ENCODE measurements around the gene SRGAP1. TPM values are rescaled to one million over a fixed set of nuclear protein-coding genes. Genes with fewer than 3 reads are reported as not detected.
A peak's percentile ranks its signal among the peaks of the same experiment; 100 is the strongest.

SRGAP1 gene
- total and polyA plus RNA-seq, 2 experiments from 2014 or later, result 13.0 to 29.4 TPM

DNA sequence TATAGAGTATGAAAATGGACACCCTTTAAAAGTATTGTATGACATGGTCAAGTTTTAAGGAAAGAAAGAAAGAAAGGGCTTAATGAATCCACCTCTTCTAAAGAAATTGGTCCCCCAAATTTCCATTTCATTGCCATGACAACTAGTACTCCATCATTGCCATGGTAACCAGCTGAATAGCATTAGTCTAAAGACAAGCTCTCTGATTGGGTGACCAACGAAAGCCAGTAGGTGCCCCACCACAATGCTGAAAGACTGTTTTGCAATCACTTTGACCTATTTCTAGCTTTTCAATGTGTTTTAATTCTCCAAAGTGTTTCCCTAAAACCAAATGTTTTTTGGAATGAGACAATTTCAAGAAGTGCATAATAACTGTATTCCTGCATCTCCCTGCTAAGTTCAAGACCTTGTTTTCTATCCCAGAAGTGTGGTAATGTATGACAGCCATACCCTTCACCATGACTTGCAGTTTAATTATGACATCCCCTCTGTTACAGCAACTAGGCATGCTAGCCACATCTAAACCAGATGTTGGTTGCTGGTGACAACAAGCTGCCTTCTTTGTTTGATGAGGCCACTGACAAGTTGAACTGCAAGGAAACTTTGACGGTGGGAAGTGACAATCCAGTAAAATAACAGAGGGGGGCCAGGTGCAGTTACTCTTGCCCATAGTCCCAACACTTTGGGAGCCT lies 330.9 kb downstream of the SRGAP1 start:
- Histone ChIP-seq H3K9me3 (ENCODE audit: low read depth) (no peaks in the 10 kb centered on the region), H3K4me1 (ENCODE audit: insufficient read depth) (peaks cover 65% of the 10 kb centered on the region), H2AFZ (no peak overlapping the region), H3K4me3 (no peak overlapping the region), H3F3A (ENCODE audit: insufficient read depth) (peaks cover 55% of the 10 kb centered on the region), H3K27me3 (replicated peaks; ENCODE audit: insufficient read depth) (no peaks in the 10 kb centered on the region), H3K36me3 (ENCODE audit: low read depth) (no peaks in the 10 kb centered on the region), H3K27ac (peak overlapping the region; percentile 55), H4K20me1 (ENCODE audit: insufficient read depth) (no peaks in the 10 kb centered on the region), H3K79me2 (ENCODE audit: insufficient read depth) (no peaks in the 10 kb centered on the region), H3K9me2 (ENCODE audit: insufficient read depth) (no peaks in the 10 kb centered on the region), H3K4me2 (ENCODE audit: unreplicated experiment) (no peak overlapping the region), H3K9ac (peak overlapping the region; percentile 2; the same call in 1 of the 2 replicates)
- TF ChIP-seq EZH2phosphoT487 (IDR thresholded peaks at IDR 0.05; ENCODE audit: insufficient read depth, low read depth), result no peak
- peak; percentile 77 for DNase-seq
- in situ Hi-C loops (cut with MboI), result no loop called here
- WGBS, 2 experiments (ENCODE audit: low coverage in 1 of 2, low lambda C conversion rate in 2 of 2, missing lambda C conversion rate in 2 of 2), result 12 to 19% methylated on average over 2 of the region's 2 CpGs

DNA sequence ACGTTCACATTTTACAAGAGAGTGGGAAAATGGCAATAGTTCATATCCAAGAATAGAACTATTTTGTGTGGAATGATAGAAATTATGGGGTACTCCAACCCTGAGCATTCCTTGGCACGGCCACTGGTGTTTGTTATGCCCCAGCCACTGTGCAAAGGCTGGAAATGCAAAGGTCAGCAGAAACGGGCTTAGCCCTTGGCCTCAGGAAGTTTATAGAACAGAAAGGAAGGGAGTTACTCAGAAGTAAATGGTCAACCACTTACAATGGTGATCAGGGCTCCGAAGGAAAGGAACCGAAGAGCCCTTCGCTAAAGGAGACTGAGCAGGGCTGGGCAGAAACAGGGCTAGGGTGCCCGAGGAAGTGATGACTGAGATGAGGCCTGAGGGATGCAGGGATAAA lies 332.5 kb downstream of the SRGAP1 start:
- Histone ChIP-seq H3K79me2 (ENCODE audit: insufficient read depth) (no peaks in the 10 kb centered on the region), H3K9me2 (ENCODE audit: insufficient read depth) (no peaks in the 10 kb centered on the region), H3F3A (ENCODE audit: insufficient read depth) (peaks cover 57% of the 10 kb centered on the region), H3K9me3 (ENCODE audit: low read depth) (no peaks in the 10 kb centered on the region), H4K20me1 (ENCODE audit: insufficient read depth) (no peaks in the 10 kb centered on the region), H3K36me3 (ENCODE audit: low read depth) (no peaks in the 10 kb centered on the region), H3K4me1 (ENCODE audit: insufficient read depth) (peaks cover 63% of the 10 kb centered on the region), H3K27me3 (replicated peaks; ENCODE audit: insufficient read depth) (no peaks in the 10 kb centered on the region), H3K4me3 (no peak overlapping the region), H3K4me2 (ENCODE audit: unreplicated experiment) (no peak overlapping the region), H3K9ac (no peak overlapping the region), H2AFZ (no peak overlapping the region), H3K27ac (no peak overlapping the region)
- WGBS, 2 experiments (ENCODE audit: low coverage in 1 of 2, low lambda C conversion rate in 2 of 2, missing lambda C conversion rate in 2 of 2), result 90 to 92% methylated on average over 7 of the region's 7 CpGs
- TF ChIP-seq EZH2phosphoT487 (IDR thresholded peaks at IDR 0.05; ENCODE audit: insufficient read depth, low read depth) (no peak), EZH2 (IDR thresholded peaks at IDR 0.05; ENCODE audit: insufficient read depth, poor library complexity, severe bottlenecking) (no peak)
- DNase-seq, result no peak
- in situ Hi-C loops (cut with MboI), result no loop called here

DNA sequence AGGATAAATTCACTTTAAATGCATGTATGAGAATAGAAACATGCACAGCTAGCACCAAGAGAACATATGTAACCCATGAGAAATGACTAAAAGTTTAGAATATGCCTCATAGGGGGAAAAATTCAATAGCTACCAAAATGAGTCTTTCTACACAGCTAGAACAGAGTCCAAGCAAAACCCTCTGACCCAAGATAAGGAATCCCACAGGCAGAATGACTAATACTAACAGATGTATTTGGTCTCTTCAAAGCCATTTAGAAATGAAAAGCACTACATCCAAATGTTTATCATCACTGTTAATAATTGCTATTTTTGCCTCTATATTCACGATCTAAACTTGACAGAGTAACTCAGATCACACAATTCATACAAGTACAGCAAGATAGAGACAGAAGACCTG lies 333.6 kb downstream of the SRGAP1 start:
- Histone ChIP-seq H3F3A (ENCODE audit: insufficient read depth) (peaks cover 68% of the 10 kb centered on the region), H3K4me2 (ENCODE audit: unreplicated experiment) (peak overlapping the region; percentile 63), H3K27ac (peak overlapping the region; percentile 64), H3K36me3 (ENCODE audit: low read depth) (no peaks in the 10 kb centered on the region), H3K4me1 (ENCODE audit: insufficient read depth) (peaks cover 65% of the 10 kb centered on the region), H2AFZ (no peak overlapping the region), H3K9me2 (ENCODE audit: insufficient read depth) (no peaks in the 10 kb centered on the region), H3K9ac (peak overlapping the region; percentile 11; the same call in 1 of the 2 replicates), H3K4me3 (peak overlapping the region; percentile 3; the same call in 1 of the 2 replicates), H3K79me2 (ENCODE audit: insufficient read depth) (no peaks in the 10 kb centered on the region), H3K9me3 (ENCODE audit: low read depth) (no peaks in the 10 kb centered on the region), H4K20me1 (ENCODE audit: insufficient read depth) (no peaks in the 10 kb centered on the region), H3K27me3 (replicated peaks; ENCODE audit: insufficient read depth) (no peaks in the 10 kb centered on the region)
- in situ Hi-C loops (cut with MboI), result no loop called here
- no peak for TF ChIP-seq EZH2 (IDR thresholded peaks at IDR 0.05; ENCODE audit: insufficient read depth, poor library complexity, severe bottlenecking)
- WGBS, 2 experiments (ENCODE audit: low coverage in 1 of 2, low lambda C conversion rate in 2 of 2, missing lambda C conversion rate in 2 of 2), result 0 to 3% methylated on average over 1 of the region's 1 CpG
- DNase-seq, result peak; percentile 85

DNA sequence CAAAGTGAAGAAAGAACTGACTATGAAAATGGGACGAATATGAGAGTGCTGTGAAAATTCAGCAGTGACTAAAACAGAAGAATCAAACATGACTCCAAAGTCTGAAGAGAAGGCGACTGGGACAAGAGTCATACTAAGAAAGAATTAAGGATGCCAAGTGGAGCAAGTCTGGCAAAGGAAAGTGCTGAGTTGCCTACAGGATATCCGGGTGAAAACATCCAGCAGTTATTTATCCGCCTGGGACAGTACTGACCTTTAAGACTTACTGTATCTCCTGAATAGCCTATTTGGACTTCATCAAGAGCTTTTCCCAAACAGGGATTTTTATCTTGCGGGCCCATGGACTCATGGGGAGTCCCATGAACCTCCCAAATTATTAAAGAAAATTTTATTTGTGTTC lies 336.5 kb downstream of the SRGAP1 start:
- in situ Hi-C loops (cut with MboI), result no loop called here
- WGBS, 2 experiments (ENCODE audit: low coverage in 1 of 2, low lambda C conversion rate in 2 of 2, missing lambda C conversion rate in 2 of 2), result 1 to 2% methylated on average over 5 of the region's 5 CpGs
- no peak for TF ChIP-seq EZH2 (IDR thresholded peaks at IDR 0.05; ENCODE audit: insufficient read depth, poor library complexity, severe bottlenecking)
- no peak for TF ChIP-seq EZH2phosphoT487 (IDR thresholded peaks at IDR 0.05; ENCODE audit: insufficient read depth, low read depth)
- H3K4me3 ChIP-seq, result peak overlapping the region; percentile 51
- peak overlapping the region; percentile 4; the same call in 1 of the 2 replicates for H2AFZ ChIP-seq
- H3K9me2 ChIP-seq (ENCODE audit: insufficient read depth), result no peaks in the 10 kb centered on the region
- H3K36me3 ChIP-seq (ENCODE audit: low read depth), result no peaks in the 10 kb centered on the region
- peaks cover 71% of the 10 kb centered on the region for H3F3A ChIP-seq (ENCODE audit: insufficient read depth)
- peak overlapping the region; percentile 98 for H3K27ac ChIP-seq
- H3K27me3 ChIP-seq (replicated peaks; ENCODE audit: insufficient read depth), result no peaks in the 10 kb centered on the region
- no peaks in the 10 kb centered on the region for H4K20me1 ChIP-seq (ENCODE audit: insufficient read depth)
- H3K9ac ChIP-seq, result peak overlapping the region; percentile 81
- H3K9me3 ChIP-seq (ENCODE audit: low read depth), result no peaks in the 10 kb centered on the region
- no peaks in the 10 kb centered on the region for H3K79me2 ChIP-seq (ENCODE audit: insufficient read depth)
- peaks cover 53% of the 10 kb centered on the region for H3K4me1 ChIP-seq (ENCODE audit: insufficient read depth)
- peak overlapping the region; percentile 66 for H3K4me2 ChIP-seq (ENCODE audit: unreplicated experiment)
- DNase-seq, result peak; percentile 90
